Astrocyte of the spinal cord (primary cell): Measurements from ENCODE around the gene MOG.

Experiments used
- DNase-seq: peaks from one replicate; pipeline ENCODE4 v3.0.0; 2011; ENCODE audit warnings: low read depth, low spot score
- H3K4me3 ChIP-seq: 2 replicates; pipeline ENCODE4 v1.5.1; 2011; ENCODE audit warnings: low read depth, mild to moderate bottlenecking, low read length, moderate library complexity
- CTCF ChIP-seq: IDR thresholded peaks from 2 replicates; pipeline ENCODE4 v1.5.1; 2012; ENCODE audit warnings: low read depth, mild to moderate bottlenecking, low read length, inconsistent platforms
- in situ Hi-C: cut with HindIII; loops from 2 replicates; pipeline ENCODE4 v1.10.0; 2017; ENCODE audit warnings: low sequenced_read_pairs

The MOG gene

DNA sequence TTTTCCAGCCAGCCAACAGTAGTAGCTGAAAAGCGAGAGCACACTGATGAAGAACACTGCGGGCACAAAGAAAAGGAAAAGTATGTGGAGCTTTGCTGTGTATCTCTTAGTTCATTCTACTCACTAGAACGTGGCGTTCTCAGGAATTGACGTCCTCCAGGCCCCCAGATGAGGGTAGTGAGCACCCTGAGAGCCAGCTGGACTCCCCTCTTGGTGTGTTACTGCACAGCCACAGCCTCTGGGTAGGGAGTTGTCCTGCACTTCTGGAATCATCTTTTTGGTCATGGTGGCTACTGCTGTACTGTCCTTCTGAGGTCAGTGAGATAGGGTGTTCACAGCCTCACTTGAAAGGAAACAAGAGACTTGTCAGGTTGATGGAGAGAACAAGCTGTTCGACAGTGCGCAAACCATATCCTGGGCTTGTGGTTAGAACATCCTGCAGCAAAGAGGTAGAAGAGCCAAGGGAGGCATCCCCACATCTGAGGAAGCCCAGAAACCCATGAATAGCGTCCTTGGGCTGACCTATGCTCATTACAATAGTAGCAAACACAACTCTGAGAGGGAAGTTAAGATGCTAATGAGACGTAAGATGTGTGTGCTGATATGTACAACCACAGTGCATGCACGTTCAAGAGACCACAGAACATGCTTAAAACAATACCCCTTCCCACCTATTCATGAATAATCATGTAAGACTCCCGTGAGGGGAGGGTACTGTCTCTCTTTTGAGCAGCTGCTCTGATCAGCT is 51.7 kb downstream of the MOG start:
- TF ChIP-seq CTCF: no peak
- H3K4me3 ChIP-seq: no peak overlapping the region
- no peak for DNase-seq
- in situ Hi-C loops: no loop called here

DNA sequence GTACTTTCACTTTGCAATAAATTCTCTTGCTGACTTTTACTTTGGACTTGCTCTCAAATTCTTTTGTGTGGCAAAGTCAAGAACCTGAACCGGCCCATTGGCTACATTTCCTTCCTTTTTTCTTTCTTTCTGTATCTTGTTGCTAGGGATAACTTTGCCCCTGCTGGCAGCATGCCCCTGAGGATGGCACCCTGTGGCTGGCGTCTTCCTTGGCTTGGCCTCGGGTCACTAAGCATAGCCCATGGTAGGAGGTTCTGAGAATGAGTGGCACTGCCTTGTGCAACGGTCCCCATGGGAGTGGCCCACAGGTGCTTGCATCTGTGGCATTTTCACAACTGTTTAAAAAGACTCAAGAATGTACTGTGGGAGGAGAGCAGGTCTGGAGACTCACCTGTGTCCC is 52.3 kb downstream of the MOG start:
- no peak overlapping the region for H3K4me3 ChIP-seq
- DNase-seq: no peak

DNA sequence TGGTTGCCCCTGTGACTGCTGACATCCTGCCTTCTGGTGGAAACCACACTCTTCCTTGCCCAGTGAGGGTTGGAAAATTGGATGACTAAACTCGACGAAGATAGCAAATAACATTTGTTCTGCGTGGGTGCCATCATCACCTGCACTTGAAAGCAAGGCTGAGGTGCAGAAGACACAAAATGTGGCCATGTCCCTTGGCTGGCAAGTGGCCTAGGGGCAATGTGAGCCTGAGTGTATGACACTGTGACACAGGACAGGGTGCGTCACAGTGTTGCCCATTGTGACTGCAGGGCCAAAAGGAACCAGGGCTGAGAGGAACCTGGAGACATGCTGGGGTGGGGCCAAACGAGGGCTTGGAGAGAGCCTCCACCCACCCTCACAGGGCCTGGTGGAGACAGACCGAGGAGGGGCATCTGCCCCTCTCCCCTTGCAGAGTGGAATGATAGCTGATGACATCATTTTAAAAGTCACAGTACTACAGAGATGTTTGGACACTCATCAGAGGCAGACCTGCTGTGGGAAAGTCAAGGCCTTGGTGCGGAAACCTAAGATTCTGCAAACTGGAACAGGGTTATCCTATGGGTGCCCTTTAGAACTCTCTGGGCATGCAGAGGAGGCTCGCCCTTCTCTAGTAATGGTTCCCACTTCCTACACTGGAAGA is 53.5 kb downstream of the MOG start:
- no peak overlapping the region for H3K4me3 ChIP-seq
- no peak for DNase-seq
- in situ Hi-C loops: no loop called here
- TF ChIP-seq CTCF: no peak

More for the DNA sequence above, 52.3 kb downstream of the MOG start:
- no peak for TF ChIP-seq CTCF
- in situ Hi-C loops: no loop called here

- in situ Hi-C loops: no loop called here
- no peak for TF ChIP-seq CTCF
- no peak overlapping the region for H3K4me3 ChIP-seq
- DNase-seq: no peak
Measured at GRCh38 chr6:29720863-29721262, 64.0 kb downstream of the MOG start.
